Activated gamma-delta T cell treated with Interleukin-2 at 50 U/mL for 16 hours (primary cell): ENCODE results near the gene RTKN2.
A peak's percentile ranks its signal among the peaks of the same experiment; 100 is the strongest.
"Not testable (repeated sequence)": the region's sequence is repeated elsewhere in the genome, so short reads cannot be mapped to it uniquely, and the experiment has no call there.

ENCODE experiments used
- DNase-seq: peaks from one replicate; pipeline ENCODE4 v3.0.0-alpha.2; 2020

The RTKN2 gene

GRCh38 chr10:62268399-62269114 is at the start of gene RTKN2:
RTKN2 (minus strand) TSS chr10:62268844; CDS start chr10:62268610, 234 bp downstream.
- DNase-seq: peak; percentile 50

- no peak for DNase-seq
These were observed 48.6 kb upstream of the RTKN2 start for GRCh38 chr10:62317257-62317656.

GRCh38 chr10:62309254-62309653 is 40.6 kb upstream of the RTKN2 start:
- DNase-seq: no peak

- no peak for DNase-seq
These were observed 39.5 kb upstream of the RTKN2 start for GRCh38 chr10:62308101-62308500.

- DNase-seq: no peak
These were observed 39.0 kb upstream of the RTKN2 start for GRCh38 chr10:62307635-62308034.

- no peak for DNase-seq
These were observed 38.0 kb upstream of the RTKN2 start for GRCh38 chr10:62306663-62307062.

GRCh38 chr10:62305813-62306212 is 37.2 kb upstream of the RTKN2 start:
- no peak for DNase-seq

GRCh38 chr10:62303922-62304321 is 35.3 kb upstream of the RTKN2 start:
- DNase-seq: no peak

- DNase-seq: no peak
These were observed 34.1 kb upstream of the RTKN2 start for GRCh38 chr10:62302760-62303159.

GRCh38 chr10:62297857-62298256 is 29.2 kb upstream of the RTKN2 start:
- DNase-seq: no peak

- no peak for DNase-seq
These were observed 15.6 kb upstream of the RTKN2 start for GRCh38 chr10:62284221-62284620.

- not testable (repeated sequence) for DNase-seq
These were observed 12.7 kb upstream of the RTKN2 start for GRCh38 chr10:62281348-62281747.

GRCh38 chr10:62280392-62280791 is 11.7 kb upstream of the RTKN2 start:
- DNase-seq: not testable (repeated sequence)

GRCh38 chr10:62278441-62278910 is 9.8 kb upstream of the RTKN2 start:
- no peak for DNase-seq

GRCh38 chr10:62277971-62278370 is 9.3 kb upstream of the RTKN2 start:
- DNase-seq: no peak

- no peak for DNase-seq
These were observed 1.4 kb upstream of the RTKN2 start for GRCh38 chr10:62270020-62270419.

- no peak for DNase-seq
These were observed 631 bp downstream of the RTKN2 start for GRCh38 chr10:62268027-62268398.

GRCh38 chr10:62266611-62267010 is 2.0 kb downstream of the RTKN2 start:
- DNase-seq: no peak

GRCh38 chr10:62266147-62266546 is 2.5 kb downstream of the RTKN2 start:
- DNase-seq: no peak

GRCh38 chr10:62264702-62265436 is 3.8 kb downstream of the RTKN2 start:
- DNase-seq: no peak

GRCh38 chr10:62264126-62264525 is 4.5 kb downstream of the RTKN2 start:
- DNase-seq: no peak

GRCh38 chr10:62261666-62262065 is 7.0 kb downstream of the RTKN2 start:
- DNase-seq: no peak

GRCh38 chr10:62259998-62260397 is 8.6 kb downstream of the RTKN2 start:
- no peak for DNase-seq

GRCh38 chr10:62259456-62259855 is 9.2 kb downstream of the RTKN2 start:
- DNase-seq: no peak
